ENCODE measurements around the gene USP27X.

DNA sequence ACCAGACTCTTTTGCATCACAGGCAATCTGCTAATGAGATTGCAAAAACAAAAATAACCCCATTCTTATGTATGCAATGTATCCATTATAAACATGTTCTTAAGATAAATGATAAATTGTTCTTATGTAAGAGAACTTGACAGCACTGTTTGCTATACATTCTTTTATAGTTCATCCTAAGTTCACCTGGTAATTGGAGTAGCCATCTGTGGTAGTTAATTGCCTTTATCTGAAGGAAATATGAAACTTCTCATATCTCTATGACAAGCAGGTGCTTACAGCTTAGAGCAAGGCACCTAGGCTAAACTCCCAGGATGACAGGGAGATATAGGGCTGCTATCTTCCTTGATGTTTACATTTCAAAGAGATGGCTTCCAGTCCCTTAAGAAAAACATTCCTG lies 21.8 kb downstream of the USP27X start:
- TF ChIP-seq, protein P1, sequence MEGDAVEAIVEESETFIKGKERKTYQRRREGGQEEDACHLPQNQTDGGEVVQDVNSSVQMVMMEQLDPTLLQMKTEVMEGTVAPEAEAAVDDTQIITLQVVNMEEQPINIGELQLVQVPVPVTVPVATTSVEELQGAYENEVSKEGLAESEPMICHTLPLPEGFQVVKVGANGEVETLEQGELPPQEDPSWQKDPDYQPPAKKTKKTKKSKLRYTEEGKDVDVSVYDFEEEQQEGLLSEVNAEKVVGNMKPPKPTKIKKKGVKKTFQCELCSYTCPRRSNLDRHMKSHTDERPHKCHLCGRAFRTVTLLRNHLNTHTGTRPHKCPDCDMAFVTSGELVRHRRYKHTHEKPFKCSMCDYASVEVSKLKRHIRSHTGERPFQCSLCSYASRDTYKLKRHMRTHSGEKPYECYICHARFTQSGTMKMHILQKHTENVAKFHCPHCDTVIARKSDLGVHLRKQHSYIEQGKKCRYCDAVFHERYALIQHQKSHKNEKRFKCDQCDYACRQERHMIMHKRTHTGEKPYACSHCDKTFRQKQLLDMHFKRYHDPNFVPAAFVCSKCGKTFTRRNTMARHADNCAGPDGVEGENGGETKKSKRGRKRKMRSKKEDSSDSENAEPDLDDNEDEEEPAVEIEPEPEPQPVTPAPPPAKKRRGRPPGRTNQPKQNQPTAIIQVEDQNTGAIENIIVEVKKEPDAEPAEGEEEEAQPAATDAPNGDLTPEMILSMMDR (IDR thresholded peaks at IDR 0.05), result no peak
- no peak for TF ChIP-seq POLR2A (IDR thresholded peaks at IDR 0.05)
